OCI-LY1 (cell line): ENCODE data around the gene SLC7A6OS.

Experiments used
- H2AFZ ChIP-seq: fragments of 200-600 bp; sonication (generic), shearing (Covaris generic); 2 replicates; pipeline ENCODE4 v1.6.0; 2014; ENCODE audit warnings: antibody characterized with exemption, mild to moderate bottlenecking, low read length
- H3F3A ChIP-seq: fragments of 200-600 bp; sonication (generic), shearing (Covaris generic); 2 replicates; pipeline ENCODE4 v1.6.0; 2014; ENCODE audit warnings: mild to moderate bottlenecking, antibody characterized with exemption, low read length, moderate library complexity; ENCODE audit not compliant: insufficient read depth
- H3K27ac ChIP-seq: fragments of 200-600 bp; sonication (generic); 2 replicates; pipeline ENCODE4 v1.5.1; 2014; ENCODE audit warnings: low read length, mixed run types, mild to moderate bottlenecking, low read depth; ENCODE audit not compliant: poor library complexity, severe bottlenecking
- H3K27me3 ChIP-seq: fragments of 200-600 bp; sonication (generic); 2 replicates; pipeline ENCODE4 v1.6.0; 2014; ENCODE audit warnings: antibody characterized with exemption, mild to moderate bottlenecking, low read length, moderate library complexity; ENCODE audit not compliant: insufficient read depth
- H3K36me3 ChIP-seq: fragments of 200-600 bp; sonication (generic); 2 replicates; pipeline ENCODE4 v1.6.1; 2014; ENCODE audit warnings: mild to moderate bottlenecking, antibody characterized with exemption, low read length, moderate library complexity, mixed read lengths; ENCODE audit not compliant: insufficient read depth
- H3K4me1 ChIP-seq: fragments of 200-600 bp; sonication (generic); 2 replicates; pipeline ENCODE4 v1.5.1; 2014; ENCODE audit warnings: mild to moderate bottlenecking, low read length, moderate library complexity; ENCODE audit not compliant: insufficient read depth, severe bottlenecking
- H3K4me2 ChIP-seq: fragments of 200-600 bp; sonication (generic), shearing (Covaris generic); 2 replicates; pipeline ENCODE4 v1.6.1; 2014; ENCODE audit warnings: low read length
- H3K4me3 ChIP-seq: fragments of 200-600 bp; sonication (generic); 2 replicates; pipeline ENCODE4 v1.5.1; 2014; ENCODE audit warnings: low read length, low read depth, mild to moderate bottlenecking, mixed read lengths; ENCODE audit not compliant: poor library complexity, severe bottlenecking
- H3K79me2 ChIP-seq: fragments of 200-600 bp; shearing (Covaris generic); 2 replicates; pipeline ENCODE4 v1.6.1; 2016; ENCODE audit warnings: mixed run types, low read length, mixed read lengths; ENCODE audit not compliant: insufficient read depth
- H3K9ac ChIP-seq: fragments of 200-600 bp; sonication (generic), shearing (Covaris generic); 2 replicates; pipeline ENCODE4 v1.6.1; 2014; ENCODE audit warnings: mild to moderate bottlenecking, low read length, mixed read lengths
- H3K9me2 ChIP-seq: fragments of 200-600 bp; sonication (generic), shearing (Covaris generic); 2 replicates; pipeline ENCODE4 v1.6.1; 2014; ENCODE audit warnings: low read depth, mild to moderate bottlenecking, low read length, mixed read lengths
- H3K9me3 ChIP-seq: fragments of 200-600 bp; shearing (Covaris generic); 2 replicates; pipeline ENCODE4 v1.6.1; 2014; ENCODE audit warnings: low read length, mixed read lengths
- H4K20me1 ChIP-seq: fragments of 200-600 bp; sonication (generic), shearing (Covaris generic); 2 replicates; pipeline ENCODE4 v1.6.0; 2016; ENCODE audit warnings: mild to moderate bottlenecking, low read length; ENCODE audit not compliant: insufficient read depth
- CTCF ChIP-seq: fragments of 200-600 bp; sonication (generic), shearing (Covaris generic); IDR thresholded peaks from 2 replicates; pipeline ENCODE4 v1.5.1; 2017; ENCODE audit warnings: mild to moderate bottlenecking, antibody characterized with exemption, low read length, moderate library complexity, mixed read lengths
- EZH2 ChIP-seq: fragments of 200-600 bp; sonication (generic), shearing (Covaris generic); IDR thresholded peaks from 2 replicates; pipeline ENCODE4 v1.8.0; 2017; ENCODE audit warnings: borderline replicate concordance, mixed run types, mild to moderate bottlenecking, antibody characterized with exemption, low read length, moderate library complexity, mixed read lengths

SLC7A6OS gene

DNA sequence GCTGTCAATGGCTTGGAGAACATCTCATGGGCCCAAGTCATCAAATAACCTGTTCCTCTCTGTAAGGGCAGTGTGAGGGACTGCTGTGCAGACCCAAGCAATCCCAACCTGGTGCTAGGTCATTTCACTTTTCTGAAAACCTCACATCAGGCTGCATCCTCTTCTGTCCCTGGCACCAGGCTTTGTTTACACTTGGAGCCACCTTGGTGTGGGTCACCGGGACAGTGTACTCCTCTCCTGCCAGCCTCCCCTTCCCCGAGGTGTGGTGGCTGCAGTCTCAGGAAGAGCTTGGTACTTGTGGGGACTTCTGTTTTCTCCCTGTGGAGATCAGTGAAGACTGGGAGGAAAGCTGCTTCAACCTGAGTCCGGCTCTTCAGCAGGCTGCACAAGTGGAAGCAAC is 12.4 kb downstream of the SLC7A6OS start:
- no peak overlapping the region for H3K4me3 ChIP-seq
- H3F3A ChIP-seq: peaks cover 3% of the 10 kb centered on the region; the same call in 1 of the 2 replicates
- H3K4me1 ChIP-seq: no peaks in the 10 kb centered on the region
- H3K9me2 ChIP-seq: no peaks in the 10 kb centered on the region
- TF ChIP-seq EZH2 (no peak), CTCF (no peak)
- H3K27me3 ChIP-seq: no peaks in the 10 kb centered on the region
- no peaks in the 10 kb centered on the region for H4K20me1 ChIP-seq
- H3K36me3 ChIP-seq: peaks cover 99% of the 10 kb centered on the region
- no peaks in the 10 kb centered on the region for H3K79me2 ChIP-seq
- H2AFZ ChIP-seq: no peak overlapping the region
- H3K4me2 ChIP-seq: no peak overlapping the region
- H3K27ac ChIP-seq: no peak overlapping the region
- H3K9me3 ChIP-seq: no peaks in the 10 kb centered on the region
- H3K9ac ChIP-seq: no peak overlapping the region

GRCh38 chr16:68297908-68298307 is 12.8 kb downstream of the SLC7A6OS start:
- Histone ChIP-seq H3K9me2 (no peaks in the 10 kb centered on the region), H3K27me3 (no peaks in the 10 kb centered on the region), H3K9me3 (no peaks in the 10 kb centered on the region), H3K36me3 (peaks cover 98% of the 10 kb centered on the region), H4K20me1 (no peaks in the 10 kb centered on the region), H3K4me2 (no peak overlapping the region), H3K4me3 (no peak overlapping the region), H3K4me1 (no peaks in the 10 kb centered on the region), H3K9ac (no peak overlapping the region), H3F3A (peaks cover 3% of the 10 kb centered on the region; the same call in 1 of the 2 replicates), H3K79me2 (no peaks in the 10 kb centered on the region), H3K27ac (no peak overlapping the region), H2AFZ (no peak overlapping the region)
- TF ChIP-seq EZH2 (no peak), CTCF (no peak)

DNA sequence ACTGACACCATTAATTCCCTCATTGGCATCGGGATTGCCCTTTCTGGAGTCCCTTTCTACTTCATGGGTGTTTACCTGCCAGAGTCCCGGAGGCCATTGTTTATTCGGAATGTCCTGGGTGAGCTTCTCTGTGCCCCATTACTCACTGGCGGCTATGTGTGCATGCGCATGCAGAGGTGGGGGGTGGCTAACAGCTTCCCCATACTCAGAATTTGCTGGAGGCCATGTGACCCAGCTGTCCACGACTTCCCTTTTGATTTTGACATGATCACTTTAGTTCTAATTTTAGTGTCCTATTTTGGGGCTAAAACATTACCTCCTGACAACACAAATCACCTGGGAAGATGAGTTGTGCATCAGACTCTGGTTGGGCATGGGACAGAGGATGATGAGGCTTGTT is 14.1 kb downstream of the SLC7A6OS start:
- Histone ChIP-seq H3K9ac (no peak overlapping the region), H3K36me3 (peaks cover 97% of the 10 kb centered on the region), H3F3A (peaks cover 1% of the 10 kb centered on the region; the same call in 1 of the 2 replicates), H3K9me2 (no peaks in the 10 kb centered on the region), H2AFZ (no peak overlapping the region), H3K4me1 (no peaks in the 10 kb centered on the region), H3K4me2 (no peak overlapping the region), H3K27me3 (no peaks in the 10 kb centered on the region), H3K4me3 (no peak overlapping the region), H3K79me2 (no peaks in the 10 kb centered on the region), H3K27ac (no peak overlapping the region), H3K9me3 (no peaks in the 10 kb centered on the region), H4K20me1 (no peaks in the 10 kb centered on the region)
- no peak for TF ChIP-seq EZH2
- no peak for TF ChIP-seq CTCF
